Thymus (tissue), 11 donors: ENCODE measurements around the gene DGKG. TPM values are rescaled to one million over a fixed set of nuclear protein-coding genes. Genes with fewer than 3 reads are reported as not detected.

ENCODE experiments used
- DNase-seq, 9 donors: peaks; one replicate each; pipeline ENCODE4 v3.0.0-alpha.2; 2013; ENCODE audit warnings: low spot score in 9 of 9, low read depth in 6 of 9, missing footprints in 1 of 9
- H3K27ac ChIP-seq, 2 donors: one replicate each; pipeline ENCODE4 v1.5.1; 2013; ENCODE audit warnings: control low read depth in 1 of 2, low read depth in 1 of 2, low read length in 1 of 2, mild to moderate bottlenecking in 1 of 2, moderate library complexity in 1 of 2
- H3K27me3 ChIP-seq, 2 donors: one replicate each; pipeline ENCODE4 v1.5.1; 2013; ENCODE audit warnings: low read length in 1 of 2; ENCODE audit not compliant: control insufficient read depth in 2 of 2, insufficient read depth in 1 of 2
- H3K36me3 ChIP-seq, 2 donors: one replicate each; pipeline ENCODE4 v1.5.1; 2013; ENCODE audit warnings: low read length in 1 of 2, mild to moderate bottlenecking in 1 of 2, moderate library complexity in 1 of 2; ENCODE audit not compliant: control insufficient read depth in 2 of 2, insufficient read depth in 2 of 2
- H3K4me1 ChIP-seq, 2 donors: one replicate each; pipeline ENCODE4 v1.5.1; 2013; ENCODE audit warnings: low read length in 2 of 2; ENCODE audit not compliant: control insufficient read depth in 2 of 2, insufficient read depth in 2 of 2
- H3K4me3 ChIP-seq, 2 donors: one replicate each; pipeline ENCODE4 v1.5.1; 2013; ENCODE audit warnings: low read length in 2 of 2, control low read depth in 1 of 2, mild to moderate bottlenecking in 1 of 2
- H3K9me3 ChIP-seq, 2 donors: one replicate each; pipeline ENCODE4 v1.5.1; 2013; ENCODE audit warnings: low read length in 1 of 2, mild to moderate bottlenecking in 1 of 2; ENCODE audit not compliant: control insufficient read depth in 2 of 2, insufficient read depth in 1 of 2
- WGBS: extraction: QIAGEN DNeasy Blood & Tissue Kit; methylation state at CpG from one replicate; pipeline ENCODE4 v1.1.7; 2013; 5-methylcytosine and 5-hydroxymethylcytosine counted together
- polyA plus RNA-seq: library from polyadenylated mRNA; stranded (reverse); fragments of 200-250 nt; gene quantifications from one replicate; pipeline ENCODE4 v1.2.3, GENCODE V29; 2013
- total RNA-seq: library from RNA; stranded (reverse); fragments of 120-200 nt; gene quantifications from one replicate; pipeline ENCODE4 v1.2.4, GENCODE V29; 2013
- donor health status: healthy.

DGKG gene
- total and polyA plus RNA-seq, 2 donors: 1.1 to 1.6 TPM

GRCh38 chr3:186208296-186208989 is 153.6 kb downstream of the DGKG start:
- H3K4me3 ChIP-seq: no peak overlapping the region
- H3K4me1 ChIP-seq: peaks cover 21 to 42% of the 10 kb centered on the region in 2 donors
- peaks cover 0 to 2% of the 10 kb centered on the region in 2 donors for H3K9me3 ChIP-seq
- H3K27ac ChIP-seq: no peak overlapping the region
- no peaks in the 10 kb centered on the region for H3K36me3 ChIP-seq
- 90% methylated on average over 8 of the region's 8 CpGs for WGBS
- peak in 2 of 9 donors; percentile 50 to 76 for DNase-seq
- H3K27me3 ChIP-seq: no peaks in the 10 kb centered on the region

GRCh38 chr3:186207515-186207914 is 154.5 kb downstream of the DGKG start:
- Histone ChIP-seq H3K4me1 (peaks cover 21 to 42% of the 10 kb centered on the region in 2 donors), H3K4me3 (no peak overlapping the region), H3K9me3 (peaks cover 0 to 2% of the 10 kb centered on the region in 2 donors), H3K27me3 (no peaks in the 10 kb centered on the region), H3K27ac (no peak overlapping the region), H3K36me3 (no peaks in the 10 kb centered on the region)
- 97% methylated on average over 3 of the region's 3 CpGs for WGBS
- DNase-seq: no peak

GRCh38 chr3:186200726-186201125 is 161.3 kb downstream of the DGKG start:
- Histone ChIP-seq H3K36me3 (no peaks in the 10 kb centered on the region), H3K27ac (no peak overlapping the region), H3K9me3 (no peaks in the 10 kb centered on the region), H3K27me3 (peaks cover 0 to 14% of the 10 kb centered on the region in 2 donors), H3K4me1 (no peaks in the 10 kb centered on the region), H3K4me3 (no peak overlapping the region)
- 97% methylated on average over 4 of the region's 4 CpGs for WGBS
- DNase-seq: no peak

- Histone ChIP-seq H3K36me3 (no peaks in the 10 kb centered on the region), H3K27ac (no peak overlapping the region), H3K4me1 (peaks cover 3 to 11% of the 10 kb centered on the region in 2 donors), H3K4me3 (no peak overlapping the region), H3K9me3 (peaks cover 2 to 5% of the 10 kb centered on the region in 2 donors), H3K27me3 (peaks cover 13 to 35% of the 10 kb centered on the region in 2 donors)
- WGBS: 91% methylated on average over 2 of the region's 2 CpGs
- no peak for DNase-seq
Observed at GRCh38 chr3:186198442-186198841, 163.6 kb downstream of the DGKG start.

DNA sequence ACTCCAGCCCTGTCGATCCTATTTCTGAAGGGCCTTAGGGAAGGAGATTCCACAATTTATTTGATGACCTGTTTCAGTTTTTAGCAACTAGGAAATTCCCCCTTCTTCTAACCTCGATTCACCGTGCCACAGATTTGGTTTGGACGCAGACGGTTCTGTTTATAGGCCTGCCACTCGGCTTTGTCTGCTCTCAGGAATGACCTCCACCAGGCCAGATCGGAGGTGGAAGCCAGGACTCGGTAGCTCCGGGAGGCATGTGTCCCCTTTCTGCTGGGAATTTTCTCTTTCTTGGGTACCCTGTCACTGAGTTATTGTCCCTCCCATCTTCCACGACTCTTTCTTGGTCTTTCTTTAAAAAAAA is 167.6 kb downstream of the DGKG start:
- no peak for DNase-seq
- Histone ChIP-seq H3K27ac (no peak overlapping the region), H3K4me3 (peak overlapping the region in 1 of 2 donors; percentile 22), H3K4me1 (peaks cover 3 to 14% of the 10 kb centered on the region in 2 donors), H3K36me3 (no peaks in the 10 kb centered on the region), H3K27me3 (peaks cover 21 to 50% of the 10 kb centered on the region in 2 donors), H3K9me3 (peaks cover 2 to 5% of the 10 kb centered on the region in 2 donors)
- 24% methylated on average over 10 of the region's 10 CpGs for WGBS

GRCh38 chr3:186193534-186194450 is 168.2 kb downstream of the DGKG start:
- WGBS: 10% methylated on average over 75 of the region's 75 CpGs
- no peaks in the 10 kb centered on the region for H3K36me3 ChIP-seq
- peaks cover 21 to 50% of the 10 kb centered on the region in 2 donors for H3K27me3 ChIP-seq
- peaks cover 3 to 14% of the 10 kb centered on the region in 2 donors for H3K4me1 ChIP-seq
- DNase-seq: peak in 1 of 9 donors; percentile 49
- H3K9me3 ChIP-seq: peaks cover 2 to 5% of the 10 kb centered on the region in 2 donors
- peak overlapping the region; percentile 22 to 41 for H3K4me3 ChIP-seq
- no peak overlapping the region for H3K27ac ChIP-seq

GRCh38 chr3:186192823-186193222 is 169.2 kb downstream of the DGKG start:
- Histone ChIP-seq H3K9me3 (peaks cover 2 to 5% of the 10 kb centered on the region in 2 donors), H3K4me3 (no peak overlapping the region), H3K27me3 (peaks cover 21 to 50% of the 10 kb centered on the region in 2 donors), H3K36me3 (no peaks in the 10 kb centered on the region), H3K27ac (no peak overlapping the region), H3K4me1 (peaks cover 3 to 14% of the 10 kb centered on the region in 2 donors)
- no peak for DNase-seq
- 92% methylated on average over 6 of the region's 6 CpGs for WGBS

DNA sequence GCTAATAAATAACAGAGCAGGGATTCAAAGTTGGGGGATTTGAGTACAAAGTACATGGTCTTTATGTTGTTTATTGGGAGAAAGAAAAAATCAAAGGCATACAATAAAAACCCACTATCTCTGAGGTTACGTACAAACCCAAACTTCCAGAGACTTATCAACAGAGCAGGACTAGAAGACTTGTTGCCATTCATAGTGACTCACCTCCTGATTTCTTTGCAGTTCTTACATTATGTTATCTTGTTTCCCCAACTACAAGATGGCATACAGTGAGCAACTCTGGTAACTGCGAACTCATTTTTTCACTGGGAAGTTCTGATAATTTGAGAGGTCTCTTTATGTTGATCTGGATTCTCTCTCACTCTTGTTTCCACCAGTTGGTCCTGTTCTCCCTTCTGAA is 172.5 kb downstream of the DGKG start:
- over 99% methylated on average over 2 of the region's 2 CpGs for WGBS

More for the DNA sequence above, 172.5 kb downstream of the DGKG start:
- DNase-seq: no peak
- H3K4me1 ChIP-seq: peaks cover 12 to 34% of the 10 kb centered on the region in 2 donors
- H3K9me3 ChIP-seq: peaks cover 2 to 5% of the 10 kb centered on the region in 2 donors
- no peak overlapping the region for H3K4me3 ChIP-seq
- peaks cover 17 to 25% of the 10 kb centered on the region in 2 donors for H3K27me3 ChIP-seq
- H3K27ac ChIP-seq: no peak overlapping the region
- no peaks in the 10 kb centered on the region for H3K36me3 ChIP-seq
